ENCODE data around the gene ELAPOR2.

DNA sequence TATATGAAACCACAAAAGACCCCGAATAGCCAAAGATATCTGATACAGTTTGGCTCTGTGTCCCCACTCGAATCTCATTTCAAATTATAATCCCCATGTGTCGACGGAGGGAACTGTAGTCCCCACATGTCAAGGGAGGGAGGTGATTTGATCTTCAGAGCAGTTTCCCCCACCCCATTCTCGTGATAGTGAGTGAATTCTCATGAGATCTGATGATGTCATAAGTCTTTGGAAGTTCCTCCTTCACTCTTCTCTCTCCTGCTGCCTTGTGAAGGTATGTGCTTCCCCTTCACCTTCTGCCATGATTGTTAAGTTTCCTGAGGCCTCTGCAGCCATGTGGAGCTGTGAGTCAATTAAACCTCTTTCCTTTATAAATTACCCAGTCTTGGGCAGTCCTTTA is 13.0 kb downstream of the ELAPOR2 start:
- TF ChIP-seq, protein P1, sequence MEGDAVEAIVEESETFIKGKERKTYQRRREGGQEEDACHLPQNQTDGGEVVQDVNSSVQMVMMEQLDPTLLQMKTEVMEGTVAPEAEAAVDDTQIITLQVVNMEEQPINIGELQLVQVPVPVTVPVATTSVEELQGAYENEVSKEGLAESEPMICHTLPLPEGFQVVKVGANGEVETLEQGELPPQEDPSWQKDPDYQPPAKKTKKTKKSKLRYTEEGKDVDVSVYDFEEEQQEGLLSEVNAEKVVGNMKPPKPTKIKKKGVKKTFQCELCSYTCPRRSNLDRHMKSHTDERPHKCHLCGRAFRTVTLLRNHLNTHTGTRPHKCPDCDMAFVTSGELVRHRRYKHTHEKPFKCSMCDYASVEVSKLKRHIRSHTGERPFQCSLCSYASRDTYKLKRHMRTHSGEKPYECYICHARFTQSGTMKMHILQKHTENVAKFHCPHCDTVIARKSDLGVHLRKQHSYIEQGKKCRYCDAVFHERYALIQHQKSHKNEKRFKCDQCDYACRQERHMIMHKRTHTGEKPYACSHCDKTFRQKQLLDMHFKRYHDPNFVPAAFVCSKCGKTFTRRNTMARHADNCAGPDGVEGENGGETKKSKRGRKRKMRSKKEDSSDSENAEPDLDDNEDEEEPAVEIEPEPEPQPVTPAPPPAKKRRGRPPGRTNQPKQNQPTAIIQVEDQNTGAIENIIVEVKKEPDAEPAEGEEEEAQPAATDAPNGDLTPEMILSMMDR (IDR thresholded peaks at IDR 0.05) = no peak
- no peak for TF ChIP-seq POLR2A (IDR thresholded peaks at IDR 0.05)
